ENCODE measurements around the gene CDADC1. TPM values are rescaled to one million over a fixed set of nuclear protein-coding genes. Genes with fewer than 3 reads are reported as not detected.

CDADC1 gene
- total RNA-seq, 6 experiments from 2014 or later: 2.2 to 10.1 (median 5.4) TPM

DNA sequence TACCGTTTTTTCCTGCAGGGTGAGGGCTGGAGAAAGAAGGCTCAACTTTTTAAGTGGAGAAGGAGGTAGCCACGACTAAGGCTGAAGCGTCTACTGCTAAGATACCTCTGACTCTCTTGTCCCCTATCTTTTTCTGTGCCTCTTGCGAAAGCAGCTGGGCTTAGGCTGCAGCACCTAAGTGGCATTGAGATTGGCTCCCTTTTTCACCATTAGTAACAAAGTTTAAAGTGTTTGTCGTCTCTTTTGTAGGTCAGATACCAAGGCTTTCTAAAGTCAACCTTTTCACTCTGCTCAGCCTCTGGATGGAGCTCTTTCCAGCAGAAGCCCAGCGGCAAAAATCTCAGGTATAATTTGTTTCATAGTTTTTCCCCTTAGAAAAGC is 887 bp downstream of the CDADC1 start:
- intact Hi-C loops (cut with DNase I): no loop called here

GRCh38 chr13:49251326-49251725 is 3.6 kb downstream of the CDADC1 start:
- 58% methylated on average over 5 of the region's 5 CpGs for WGBS (ENCODE audit: insufficient coverage, low coverage, low lambda C conversion rate, missing lambda C conversion rate)
- DNase-seq (no peak), ATAC-seq (no peak)
- H3K27ac ChIP-seq: no peak overlapping the region
- H3K9me3 ChIP-seq: no peaks in the 10 kb centered on the region
- no peak for TF ChIP-seq CTCF (IDR thresholded peaks at IDR 0.05)
- no peak for TF ChIP-seq POLR2A (IDR thresholded peaks at IDR 0.05)
- H3K36me3 ChIP-seq: peaks cover 0 to 11% (median 0%) of the 10 kb centered on the region in 4 donors
- H3K4me3 ChIP-seq: no peak overlapping the region
- intact Hi-C loops (cut with DNase I): no loop called here
- no peaks in the 10 kb centered on the region for H3K27me3 ChIP-seq
- peaks cover 0 to 12% (median 4%) of the 10 kb centered on the region in 4 donors for H3K4me1 ChIP-seq

More for the DNA sequence above, 887 bp downstream of the CDADC1 start:
- H3K27me3 ChIP-seq: no peaks in the 10 kb centered on the region
- DNase-seq: no peak
- TF ChIP-seq CTCF (IDR thresholded peaks at IDR 0.05): peak in 1 of 4 donors; percentile 22
- TF ChIP-seq POLR2A (IDR thresholded peaks at IDR 0.05): no peak
- no peaks in the 10 kb centered on the region for H3K9me3 ChIP-seq
- 0% methylated on average over 6 of the region's 6 CpGs for WGBS (ENCODE audit: insufficient coverage, low coverage, low lambda C conversion rate, missing lambda C conversion rate)
- peak; percentile 15 to 43 (median 38) for ATAC-seq
- H3K4me3 ChIP-seq: peak overlapping the region; percentile 68 to 93 (median 85)
- H3K27ac ChIP-seq: peak overlapping the region; percentile 86 to 94 (median 90)
- H3K4me1 ChIP-seq: peaks cover 0 to 12% (median 4%) of the 10 kb centered on the region in 4 donors
- H3K36me3 ChIP-seq: no peaks in the 10 kb centered on the region

GRCh38 chr13:49253310-49253709 is 5.6 kb downstream of the CDADC1 start:
- ATAC-seq: no peak
- TF ChIP-seq CTCF (IDR thresholded peaks at IDR 0.05): no peak
- TF ChIP-seq POLR2A (IDR thresholded peaks at IDR 0.05): no peak

GRCh38 chr13:49254007-49254406 is 6.3 kb downstream of the CDADC1 start:
- no peak overlapping the region for H3K27ac ChIP-seq
- no peak for DNase-seq
- ATAC-seq: no peak
- peaks cover 0 to 7% (median 1%) of the 10 kb centered on the region in 4 donors for H3K4me1 ChIP-seq
- no peaks in the 10 kb centered on the region for H3K27me3 ChIP-seq
- H3K4me3 ChIP-seq: no peak overlapping the region
- H3K9me3 ChIP-seq: no peaks in the 10 kb centered on the region
- intact Hi-C loops (cut with DNase I): no loop called here
- TF ChIP-seq CTCF (IDR thresholded peaks at IDR 0.05) (no peak), POLR2A (IDR thresholded peaks at IDR 0.05) (no peak)
- peaks cover 0 to 14% (median 0%) of the 10 kb centered on the region in 4 donors for H3K36me3 ChIP-seq
- 45% methylated on average over 1 of the region's 1 CpG for WGBS (ENCODE audit: insufficient coverage, low coverage, low lambda C conversion rate, missing lambda C conversion rate)

More at GRCh38 chr13:49253310-49253709, 5.6 kb downstream of the CDADC1 start:
- Histone ChIP-seq H3K27ac (no peak overlapping the region), H3K4me1 (peaks cover 0 to 12% (median 4%) of the 10 kb centered on the region in 4 donors), H3K4me3 (no peak overlapping the region), H3K36me3 (peaks cover 0 to 14% (median 0%) of the 10 kb centered on the region in 4 donors), H3K27me3 (no peaks in the 10 kb centered on the region), H3K9me3 (no peaks in the 10 kb centered on the region)
- DNase-seq: no peak
- intact Hi-C loops (cut with DNase I): no loop called here
- 94% methylated on average over 1 of the region's 1 CpG for WGBS (ENCODE audit: insufficient coverage, low coverage, low lambda C conversion rate, missing lambda C conversion rate)

- TF ChIP-seq CTCF (IDR thresholded peaks at IDR 0.05) (no peak), POLR2A (IDR thresholded peaks at IDR 0.05) (no peak)
- H3K27ac ChIP-seq: no peak overlapping the region
These were observed 9.1 kb downstream of the CDADC1 start for GRCh38 chr13:49256841-49257240.

More at GRCh38 chr13:49256841-49257240, 9.1 kb downstream of the CDADC1 start:
- 75% methylated on average over 2 of the region's 2 CpGs for WGBS (ENCODE audit: insufficient coverage, low coverage, low lambda C conversion rate, missing lambda C conversion rate)
- Histone ChIP-seq H3K27me3 (no peaks in the 10 kb centered on the region), H3K36me3 (peaks cover 0 to 24% (median 9%) of the 10 kb centered on the region in 4 donors), H3K4me3 (no peak overlapping the region), H3K4me1 (no peaks in the 10 kb centered on the region), H3K9me3 (no peaks in the 10 kb centered on the region)
- DNase-seq (no peak), ATAC-seq (no peak)
- intact Hi-C loops (cut with DNase I): no loop called here

Data from right lobe of liver (tissue), 6 donors.